ENCODE measurements around the gene IGLL5. TPM values are rescaled to one million over a fixed set of nuclear protein-coding genes. Genes with fewer than 3 reads are reported as not detected.
A peak's percentile ranks its signal among the peaks of the same experiment; 100 is the strongest.

Gene IGLL5
- total RNA-seq, 4 donors from 2014 or later, result 1.1 to 35.5 (median 6.0) TPM; not detected in 1

- H3K4me1 ChIP-seq, result peaks cover 0 to 16% (median 1%) of the 10 kb centered on the region in 4 donors
- TF ChIP-seq CTCF (IDR thresholded peaks at IDR 0.05), result no peak
- TF ChIP-seq POLR2A (IDR thresholded peaks at IDR 0.05), result no peak
- peak; percentile 14 to 37 (median 31) for DNase-seq
- no peaks in the 10 kb centered on the region for H3K36me3 ChIP-seq
- H3K27ac ChIP-seq, result peak overlapping the region in 1 of 4 donors; percentile 65
- no peaks in the 10 kb centered on the region for H3K27me3 ChIP-seq
- H3K9me3 ChIP-seq, result no peaks in the 10 kb centered on the region
- H3K4me3 ChIP-seq, result no peak overlapping the region
These were observed 53.5 kb downstream of the IGLL5 start for GRCh38 chr22:22940961-22941605.

- Histone ChIP-seq H3K9me3 (no peaks in the 10 kb centered on the region), H3K36me3 (no peaks in the 10 kb centered on the region), H3K27ac (peak overlapping the region in 1 of 4 donors; percentile 65), H3K4me1 (peaks cover 0 to 16% (median 0%) of the 10 kb centered on the region in 4 donors), H3K27me3 (no peaks in the 10 kb centered on the region), H3K4me3 (no peak overlapping the region)
- TF ChIP-seq POLR2A (IDR thresholded peaks at IDR 0.05) (no peak), CTCF (IDR thresholded peaks at IDR 0.05) (no peak)
- DNase-seq, result peak; percentile 15 to 41 (median 22)
These were observed 54.4 kb downstream of the IGLL5 start for GRCh38 chr22:22941831-22942510.

GRCh38 chr22:22942511-22943329 lies 55.1 kb downstream of the IGLL5 start:
- H3K4me1 ChIP-seq, result peaks cover 0 to 16% (median 0%) of the 10 kb centered on the region in 4 donors
- H3K27me3 ChIP-seq, result no peaks in the 10 kb centered on the region
- peak; percentile 59 to 93 (median 84) for DNase-seq
- H3K27ac ChIP-seq, result peak overlapping the region in 1 of 4 donors; percentile 65
- H3K9me3 ChIP-seq, result no peaks in the 10 kb centered on the region
- H3K4me3 ChIP-seq, result no peak overlapping the region
- TF ChIP-seq CTCF (IDR thresholded peaks at IDR 0.05) (peak; percentile 56 to 85 (median 68)), POLR2A (IDR thresholded peaks at IDR 0.05) (no peak)
- H3K36me3 ChIP-seq, result no peaks in the 10 kb centered on the region

GRCh38 chr22:22943521-22944267 lies 56.1 kb downstream of the IGLL5 start:
- Histone ChIP-seq H3K36me3 (no peaks in the 10 kb centered on the region), H3K27ac (peak overlapping the region in 1 of 4 donors; percentile 65), H3K4me1 (peaks cover 0 to 16% (median 0%) of the 10 kb centered on the region in 4 donors), H3K4me3 (no peak overlapping the region), H3K27me3 (no peaks in the 10 kb centered on the region), H3K9me3 (no peaks in the 10 kb centered on the region)
- no peak for TF ChIP-seq POLR2A (IDR thresholded peaks at IDR 0.05)
- TF ChIP-seq CTCF (IDR thresholded peaks at IDR 0.05), result no peak
- DNase-seq, result peak in 2 of 3 donors; percentile 26 to 32

Measured in Peyer's patch (tissue), 4 donors.